IMR-90 (cell line): ENCODE measurements around the gene ITK. TPM values are rescaled to one million over a fixed set of nuclear protein-coding genes. Genes with fewer than 3 reads are reported as not detected.

Experiments
- ATAC-seq: fragments of 200-7000 bp; cut with Tn5 transposase; 2 replicates; pipeline ENCODE4 v1.9.1; 2020; ENCODE audit warnings: low read depth, mild to moderate bottlenecking, moderate library complexity
- BruUV-seq: library from RNA; stranded (reverse); fragments of 400-500 nt; replicated peaks from 2 replicates; lab custom pipeline; 2021; lab: Mats Ljungman, UMichigan
- CTCF ChIA-PET: fragments of 300-600 bp; formaldehyde crosslinking; extraction: SDS; loops from one replicate; lab custom pipeline; 2021; ENCODE audit warnings: antibody characterized with exemption; lab: Yijun Ruan, JAX
- POLR2A ChIA-PET: fragments of 300-600 bp; sonication (Branson Sonifier 250); formaldehyde crosslinking; loops from one replicate; lab custom pipeline; 2022; ENCODE audit warnings: antibody characterized with exemption; ENCODE audit not compliant: unreplicated experiment; lab: Charles Lee
- DNase-seq: peaks from one replicate; pipeline ENCODE4 v3.0.0; 2013
- H2AFZ ChIP-seq: replicated peaks from 2 replicates; pipeline ENCODE3; 2013; ENCODE audit warnings: low read length, mild to moderate bottlenecking; ENCODE audit not compliant: poor library complexity
- H2AK5ac ChIP-seq: 2 replicates; pipeline ENCODE4 v1.6.1; 2013; ENCODE audit warnings: low read depth, low read length, inconsistent platforms
- H2AK9ac ChIP-seq: replicated peaks from 2 replicates; pipeline ENCODE3; 2013; ENCODE audit warnings: mild to moderate bottlenecking, low read depth, low read length, moderate library complexity; ENCODE audit not compliant: poor library complexity
- H2BK120ac ChIP-seq: 2 replicates; pipeline ENCODE4 v1.6.1; 2013; ENCODE audit warnings: low read depth, low read length, inconsistent platforms
- H2BK15ac ChIP-seq: 3 replicates; pipeline ENCODE4 v1.6.1; 2013; ENCODE audit warnings: low read depth, low read length, inconsistent platforms
- H2BK20ac ChIP-seq: 2 replicates; pipeline ENCODE4 v1.6.1; 2013; ENCODE audit warnings: low read depth, mild to moderate bottlenecking, inconsistent platforms, low read length, moderate library complexity
- H2BK5ac ChIP-seq: 2 replicates; pipeline ENCODE4 v1.6.1; 2013; ENCODE audit warnings: mild to moderate bottlenecking, low read depth, low read length, inconsistent platforms; ENCODE audit not compliant: poor library complexity, severe bottlenecking
- H3K14ac ChIP-seq: replicated peaks from 2 replicates; pipeline ENCODE4 v1.6.1; 2013; ENCODE audit warnings: low read depth, low read length, inconsistent platforms
- H3K18ac ChIP-seq: 2 replicates; pipeline ENCODE4 v1.6.1; 2013; ENCODE audit warnings: low read depth, low read length, control low read depth
- H3K23ac ChIP-seq: 2 replicates; pipeline ENCODE4 v1.6.1; 2013; ENCODE audit warnings: low read depth, low read length, inconsistent platforms
- H3K27ac ChIP-seq: 2 replicates; pipeline ENCODE4 v1.5.1; 2013; ENCODE audit warnings: mild to moderate bottlenecking, control low read depth, low read length; ENCODE audit not compliant: insufficient read depth
- H3K27me3 ChIP-seq: 2 replicates; pipeline ENCODE4 v1.6.1; 2013; ENCODE audit warnings: low read length; ENCODE audit not compliant: control insufficient read depth, insufficient read depth
- H3K36me3 ChIP-seq: 2 replicates; pipeline ENCODE4 v1.6.1; 2013; ENCODE audit warnings: low read length, mixed read lengths; ENCODE audit not compliant: control insufficient read depth, insufficient read depth
- H3K4ac ChIP-seq: 2 replicates; pipeline ENCODE4 v1.6.1; 2013; ENCODE audit warnings: low read depth, low read length, inconsistent platforms
- H3K4me1 ChIP-seq: 2 replicates; pipeline ENCODE4 v1.6.1; 2013; ENCODE audit warnings: low read length, mixed read lengths; ENCODE audit not compliant: control insufficient read depth, insufficient read depth
- H3K4me2 ChIP-seq: 2 replicates; pipeline ENCODE4 v1.6.1; 2013; ENCODE audit warnings: low read depth, mild to moderate bottlenecking, control low read depth, low read length, moderate library complexity
- H3K4me3 ChIP-seq: 2 replicates; pipeline ENCODE4 v1.5.1; 2013; ENCODE audit warnings: low read depth, mild to moderate bottlenecking, control low read depth, low read length, moderate library complexity; ENCODE audit not compliant: insufficient read depth
- H3K56ac ChIP-seq: 2 replicates; pipeline ENCODE4 v1.6.1; 2013; ENCODE audit warnings: low read length, inconsistent platforms; ENCODE audit not compliant: insufficient read depth; ENCODE audit errors: extremely low read depth
- H3K79me1 ChIP-seq, 2 experiments: 2 replicates each; pipeline ENCODE4 v1.6.1; 2013; ENCODE audit warnings: low read length in 2 of 2, inconsistent platforms in 1 of 2, low read depth in 1 of 2
- H3K9ac ChIP-seq: 2 replicates; pipeline ENCODE4 v1.6.1; 2013; ENCODE audit warnings: low read depth, low read length, control low read depth
- H3K9me1 ChIP-seq: 2 replicates; pipeline ENCODE4 v1.6.1; 2013; ENCODE audit warnings: low read length, inconsistent platforms; ENCODE audit not compliant: insufficient read depth
- H3K9me3 ChIP-seq: 2 replicates; pipeline ENCODE4 v1.6.1; 2013; ENCODE audit warnings: low read length; ENCODE audit not compliant: control insufficient read depth, insufficient read depth
- H4K20me1 ChIP-seq: 2 replicates; pipeline ENCODE4 v1.6.1; 2013; ENCODE audit warnings: low read length, inconsistent platforms; ENCODE audit not compliant: insufficient read depth
- H4K5ac ChIP-seq: 2 replicates; pipeline ENCODE4 v1.6.1; 2013; ENCODE audit warnings: mild to moderate bottlenecking, low read depth, low read length, control low read depth
- H4K8ac ChIP-seq, 2 experiments: 2 replicates each; pipeline ENCODE4 v1.6.1; 2013; ENCODE audit warnings: low read depth in 2 of 2, low read length in 2 of 2, control low read depth in 1 of 2, inconsistent platforms in 1 of 2
- H4K91ac ChIP-seq: 2 replicates; pipeline ENCODE4 v1.6.1; 2013; ENCODE audit warnings: low read depth, low read length, inconsistent platforms; ENCODE audit not compliant: insufficient read depth
- BHLHE40 ChIP-seq: fragments of 150-350 bp; IDR thresholded peaks from 2 replicates; pipeline ENCODE4 v1.6.1; 2016; ENCODE audit warnings: mild to moderate bottlenecking, low read depth, low read length
- MAZ ChIP-seq: IDR thresholded peaks from 2 replicates; pipeline ENCODE4 v1.6.1; 2012; ENCODE audit warnings: low read depth, mild to moderate bottlenecking, low read length, improper control_type of control experiment, moderate library complexity, borderline replicate concordance
- POLR2A ChIP-seq: IDR thresholded peaks from 2 replicates; pipeline ENCODE4 v1.6.1; 2012; ENCODE audit warnings: mild to moderate bottlenecking, low read depth, low read length
- RCOR1 ChIP-seq: IDR thresholded peaks from 2 replicates; pipeline ENCODE4 v1.6.1; 2012; ENCODE audit warnings: mild to moderate bottlenecking, low read length, improper control_type of control experiment; ENCODE audit not compliant: insufficient replicate concordance
- RFX5 ChIP-seq: IDR thresholded peaks from 2 replicates; pipeline ENCODE4 v1.8.0; 2012; ENCODE audit warnings: low read depth, mild to moderate bottlenecking, low read length, moderate library complexity
- dilution Hi-C: fragments of 300-500 bp; cut with HindIII; formaldehyde crosslinking; loops from one replicate; pipeline ENCODE4 v1.14.3; 2018; ENCODE audit warnings: low sequenced_read_pairs; ENCODE audit not compliant: unreplicated experiment
- in situ Hi-C: fragments of 300-500 bp; cut with MboI; formaldehyde crosslinking; loops from 3 replicates; pipeline ENCODE4 v1.14.3; 2019; ENCODE audit warnings: low sequenced_read_pairs, inconsistent platforms, mixed read lengths
- intact Hi-C: fragments of 100-400 bp; cut with micrococcal nuclease; formaldehyde crosslinking; loops from 2 replicates; pipeline ENCODE4 v1.10.0; 2022
- polyA plus RNA-seq, 3 experiments: library from polyadenylated mRNA; depleted of rRNA; stranded (reverse); fragments of >200 nt; gene quantifications; 2 replicates each; pipeline ENCODE4 v1.2.3, GENCODE V29; 2012; ENCODE audit warnings: low replicate concordance in 1 of 3
- total RNA-seq: library from RNA; depleted of rRNA; stranded (reverse); fragments of >200 nt; gene quantifications from 2 replicates; pipeline ENCODE4 v1.2.3, GENCODE V29; 2012

ITK gene
- total and polyA plus RNA-seq, 2 of the 4 experiments (the other 2 are of a cell fraction): not detected

DNA sequence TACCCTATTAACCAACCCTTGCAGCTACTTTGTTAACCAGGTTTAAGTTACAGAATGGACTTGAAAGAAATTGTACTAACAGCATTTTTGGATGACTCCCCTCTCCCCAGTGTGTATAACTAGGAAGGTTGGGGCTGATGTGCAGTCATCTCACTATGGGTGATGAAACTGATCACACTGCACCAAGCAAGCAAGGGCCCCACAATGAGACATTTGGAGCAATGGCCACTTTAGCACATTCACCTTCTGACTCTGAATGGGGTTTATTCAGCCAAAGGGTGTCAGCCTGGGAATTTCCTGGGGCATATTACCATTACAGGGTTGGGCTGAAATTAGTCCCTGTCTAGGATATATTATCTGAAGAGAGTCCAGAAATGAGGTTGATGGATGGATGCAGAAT is 66.6 kb downstream of the ITK start:
- Histone ChIP-seq H3K4ac (no peak overlapping the region), H3K18ac (no peak overlapping the region), H3K27me3 (peaks cover 2% of the 10 kb centered on the region), H2BK20ac (no peak overlapping the region), H3K9ac (no peak overlapping the region), H3K4me1 (no peaks in the 10 kb centered on the region), H2AFZ (no peak overlapping the region), H3K23ac (no peak overlapping the region), H3K4me3 (no peak overlapping the region), H3K4me2 (no peak overlapping the region), H4K5ac (no peak overlapping the region), H3K9me1 (no peaks in the 10 kb centered on the region), H4K8ac (no peak overlapping the region), H3K27ac (no peak overlapping the region), H2BK5ac (no peak overlapping the region), H3K14ac (no peak overlapping the region), H2BK15ac (no peak overlapping the region), H4K20me1 (no peaks in the 10 kb centered on the region), H3K79me1 (no peaks in the 10 kb centered on the region), H2AK5ac (no peak overlapping the region), H4K91ac (no peak overlapping the region), H2AK9ac (no peak overlapping the region), H3K56ac (no peak overlapping the region), H3K9me3 (no peaks in the 10 kb centered on the region), H3K36me3 (no peaks in the 10 kb centered on the region), H2BK120ac (no peak overlapping the region)
- intact Hi-C loops: no loop called here
- no peak for DNase-seq
- no TSS peak for BruUV-seq
- POLR2A ChIA-PET: no interaction called here
- CTCF ChIA-PET: interaction anchor here (1.2 kb wide), 1 partner anchor 66 kb away, joined by 3 read pairs; no protein-coding TSS in a partner anchor
- dilution Hi-C loops: no loop called here
- in situ Hi-C loops: no loop called here
- ATAC-seq: no peak
- TF ChIP-seq BHLHE40: no peak
- TF ChIP-seq RFX5: no peak
- no peak for TF ChIP-seq RCOR1
- TF ChIP-seq MAZ: no peak
- no peak for TF ChIP-seq POLR2A
